Gastroesophageal sphincter (tissue), 3 donors: ENCODE measurements around the gene MACROD2.

Experiments
- CTCF ChIP-seq, 4 experiments: fragments of 200-600 bp in 2 of 4; fragments of 450-650 bp in 2 of 4; sonication (generic) in 1 of 4; IDR thresholded peaks; one replicate each; pipeline ENCODE4 v1.5.1; 2017 to 2019; ENCODE audit warnings: antibody characterized with exemption in 4 of 4, mild to moderate bottlenecking in 2 of 4, moderate library complexity in 2 of 4
- POLR2AphosphoS5 ChIP-seq: sonication (generic); formaldehyde crosslinking; IDR thresholded peaks from one replicate; pipeline ENCODE4 v1.6.1; 2017; ENCODE audit warnings: antibody characterized with exemption

GRCh38 chr20:14478126-14478525, 482.8 kb downstream of the MACROD2 start:
- no peak for TF ChIP-seq POLR2AphosphoS5
- TF ChIP-seq CTCF (IDR thresholded peaks at IDR 0.05) = no peak
